H1 (cell line): ENCODE measurements around the gene NT5C1A. TPM values are rescaled to one million over a fixed set of nuclear protein-coding genes. Genes with fewer than 3 reads are reported as not detected.

Experiments
- NANOG ChIP-seq: IDR thresholded peaks from 2 replicates; pipeline ENCODE4 v1.6.1; 2011; ENCODE audit warnings: low read length, low read depth, mild to moderate bottlenecking, inconsistent platforms; ENCODE audit not compliant: insufficient read depth, poor library complexity, severe bottlenecking
- polyA plus RNA-seq, 7 experiments: library from polyadenylated mRNA; depleted of rRNA in 3 of 7; stranded (reverse) in 5 of 7; unstranded in 2 of 7; fragments of >200 nt in 5 of 7; fragments of 200-250 nt in 2 of 7; gene quantifications; 1 replicate in 5 of 7; 2 replicates in 1 of 7; 4 replicates in 1 of 7; pipeline versions ENCODE4 v1.2.1 to v1.2.3, GENCODE V29; 2011 to 2013; ENCODE audit warnings: missing spikeins in 2 of 7, mixed read lengths in 2 of 7
- total RNA-seq: library from RNA; stranded (reverse); fragmentation: NEBNext Ultra II Directional; extraction: Animal tissue kit (Norgen Biotek cat#: 25700); gene quantifications from 2 replicates; pipeline ENCODE4 v1.2.1, GENCODE V29; 2021

The NT5C1A gene
- total and polyA plus RNA-seq, 2 of the 8 experiments (the other 6 are each of a cell fraction or from before 2014, with no cell fraction given) = not detected

GRCh38 chr1:39694026-39694425 lies 22.1 kb upstream of the NT5C1A start (continued):
- TF ChIP-seq NANOG = no peak
